A549 treated with dexamethasone at 1 μM for 4 hours (cell line): ENCODE results near the gene ZNF783. TPM values are rescaled to one million over a fixed set of nuclear protein-coding genes. Genes with fewer than 3 reads are reported as not detected.

Source experiments
- total RNA-seq: library from RNA; stranded (reverse); fragments of 200-300 nt; extraction: Qiagen RNA extraction; gene quantifications from 5 replicates; pipeline ENCODE4 v1.2.3, GENCODE V29; 2022

Gene ZNF783
- total RNA-seq: 3.8 to 6.8 TPM (median 5.8 TPM) in 5 replicates

GRCh38 chr7:149261829-149262617 is at the start of gene ZNF783:
Gene ZNF783 (plus strand): TSS chr7:149262196. CDS start chr7:149262334, 138 bp downstream.

GRCh38 chr7:149239345-149240143 is 22.5 kb upstream of the ZNF783 start, which contains the start of gene ZNF212:
Gene ZNF212 (plus strand): TSS chr7:149239651. CDS start chr7:149239779, 128 bp downstream.

Other genes starting within 250 kb of the ZNF783 start
- 179 to 198 TPM (median 189 TPM) in 5 replicates for gene PDIA4, start 233.7 kb upstream of the ZNF783 start, total RNA-seq
- 5.0 to 6.9 TPM (median 6.5 TPM) in 5 replicates for gene ZNF786, start 171.5 kb upstream of the ZNF783 start, total RNA-seq
- 1.1 to 1.9 TPM (median 1.5 TPM) in 5 replicates for gene ZNF425, start 135.9 kb upstream of the ZNF783 start, total RNA-seq
- gene ZNF398, start 114.7 kb upstream of the ZNF783 start, total RNA-seq: 8.1 to 11.4 TPM (median 9.8 TPM) in 5 replicates
- 18.0 to 26.1 TPM (median 24.3 TPM) in 5 replicates for gene ZNF282, start 66.7 kb upstream of the ZNF783 start, total RNA-seq
- gene ZNF212, start 22.5 kb upstream of the ZNF783 start, total RNA-seq: 8.5 to 10.6 TPM (median 9.6 TPM) in 5 replicates
- gene ZNF777, start 198.9 kb downstream of the ZNF783 start, total RNA-seq: 14.5 to 23.6 TPM (median 22.4 TPM) in 5 replicates
- gene ZNF746, start 235.6 kb downstream of the ZNF783 start, total RNA-seq: 13.8 to 21.9 TPM (median 19.7 TPM) in 5 replicates